Ureter (tissue), 1 donor: Measurements from ENCODE around the gene EDC3. TPM values are rescaled to one million over a fixed set of nuclear protein-coding genes. Genes with fewer than 3 reads are reported as not detected.
A peak's percentile ranks its signal among the peaks of the same experiment; 100 is the strongest.
"Not testable (repeated sequence)": the region's sequence is repeated elsewhere in the genome, so short reads cannot be mapped to it uniquely, and the experiment has no call there.

ENCODE experiments used
- DNase-seq: peaks from one replicate; pipeline ENCODE4 v3.0.0-alpha.2; 2020; ENCODE audit warnings: low spot score
- total RNA-seq: library from RNA; stranded (reverse); gene quantifications from one replicate; pipeline ENCODE4 v1.2.4, GENCODE V29; 2023
- donor health status: DM: yes; HTN: yes; CAD: no.

Gene EDC3
- total RNA-seq, 1 donor from 2014 or later: 40.4 TPM

DNA sequence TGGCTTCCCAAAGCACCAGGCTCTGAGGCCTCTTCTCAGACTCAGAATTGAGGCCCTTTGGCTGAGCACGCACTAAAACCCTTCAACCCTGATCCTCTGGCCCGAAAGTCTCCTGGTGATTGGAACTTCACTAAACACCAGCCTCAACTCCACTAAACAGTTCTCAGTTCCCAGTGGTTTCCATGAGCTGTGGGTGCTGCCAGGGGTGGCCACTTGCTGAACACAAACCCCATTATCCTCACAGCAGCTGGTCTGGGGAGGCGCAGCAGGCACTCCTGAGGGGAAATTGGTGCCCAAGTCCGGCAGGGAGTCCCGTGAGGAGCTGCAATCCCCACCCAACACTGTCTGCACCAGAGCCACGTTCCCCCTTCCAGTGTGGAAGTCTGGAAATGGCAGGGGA, 84.0 kb downstream of the EDC3 start:
- DNase-seq: no peak

DNA sequence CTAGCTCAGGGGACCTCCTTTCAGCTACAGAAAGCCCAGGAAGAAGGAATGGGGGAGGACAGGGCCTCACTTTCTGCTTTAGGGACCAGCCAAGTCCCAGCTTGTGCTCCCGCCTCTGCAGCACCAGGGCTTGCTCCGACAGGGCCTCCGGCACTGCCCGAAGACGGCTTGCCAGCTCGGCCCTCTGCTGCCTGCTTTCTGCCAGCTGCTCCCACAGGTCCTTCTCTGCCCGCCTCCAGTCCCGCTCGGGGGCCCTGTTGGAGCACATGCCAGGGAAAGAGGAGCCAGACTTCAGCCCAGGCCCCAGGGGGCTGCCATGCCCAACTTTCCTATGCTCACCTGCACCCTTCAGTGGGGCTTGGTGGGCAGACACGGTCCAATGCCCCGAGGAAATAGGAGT, 84.5 kb downstream of the EDC3 start:
- no peak for DNase-seq

- DNase-seq: no peak
Observed at GRCh38 chr15:74610302-74610951, 85.4 kb downstream of the EDC3 start.

DNA sequence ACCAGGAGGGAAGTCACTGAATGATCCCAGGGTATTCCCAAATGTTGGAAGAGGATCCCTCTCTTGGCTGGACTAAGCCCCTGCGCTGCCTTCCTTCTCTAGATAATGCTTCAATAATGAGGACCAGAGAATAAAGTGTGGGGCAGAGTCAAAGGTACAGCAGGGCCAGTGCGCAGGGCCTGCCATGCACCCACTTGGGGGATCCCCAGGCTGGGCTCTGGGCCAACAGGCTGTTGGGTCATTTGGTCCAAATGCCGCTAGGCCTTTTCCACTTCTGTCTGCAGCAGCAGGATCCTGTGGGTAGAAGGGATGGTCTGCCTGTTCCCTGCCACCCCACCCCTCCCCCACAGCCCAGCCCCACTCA, 85.9 kb downstream of the EDC3 start:
- no peak for DNase-seq

GRCh38 chr15:74608786-74609185, 87.0 kb downstream of the EDC3 start:
- DNase-seq: no peak

DNA sequence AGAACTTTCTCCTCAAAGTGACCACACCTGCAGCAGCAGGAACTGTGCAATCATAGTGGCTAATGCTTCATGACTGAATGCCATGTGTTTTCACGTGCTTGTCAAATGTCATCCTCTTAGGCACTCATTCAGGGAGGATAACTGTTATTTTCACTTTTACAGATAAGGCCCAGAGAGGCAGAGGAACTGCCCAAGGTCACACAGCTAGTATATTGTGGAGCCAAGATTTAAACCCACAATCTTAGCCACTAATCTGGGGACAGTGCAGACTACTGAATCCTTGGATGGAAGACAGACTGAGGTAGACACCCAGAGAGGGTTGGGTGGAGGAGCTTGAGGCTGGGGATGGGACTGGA, 90.1 kb downstream of the EDC3 start:
- DNase-seq: no peak

GRCh38 chr15:74604983-74605794, 90.6 kb downstream of the EDC3 start:
- no peak for DNase-seq

DNA sequence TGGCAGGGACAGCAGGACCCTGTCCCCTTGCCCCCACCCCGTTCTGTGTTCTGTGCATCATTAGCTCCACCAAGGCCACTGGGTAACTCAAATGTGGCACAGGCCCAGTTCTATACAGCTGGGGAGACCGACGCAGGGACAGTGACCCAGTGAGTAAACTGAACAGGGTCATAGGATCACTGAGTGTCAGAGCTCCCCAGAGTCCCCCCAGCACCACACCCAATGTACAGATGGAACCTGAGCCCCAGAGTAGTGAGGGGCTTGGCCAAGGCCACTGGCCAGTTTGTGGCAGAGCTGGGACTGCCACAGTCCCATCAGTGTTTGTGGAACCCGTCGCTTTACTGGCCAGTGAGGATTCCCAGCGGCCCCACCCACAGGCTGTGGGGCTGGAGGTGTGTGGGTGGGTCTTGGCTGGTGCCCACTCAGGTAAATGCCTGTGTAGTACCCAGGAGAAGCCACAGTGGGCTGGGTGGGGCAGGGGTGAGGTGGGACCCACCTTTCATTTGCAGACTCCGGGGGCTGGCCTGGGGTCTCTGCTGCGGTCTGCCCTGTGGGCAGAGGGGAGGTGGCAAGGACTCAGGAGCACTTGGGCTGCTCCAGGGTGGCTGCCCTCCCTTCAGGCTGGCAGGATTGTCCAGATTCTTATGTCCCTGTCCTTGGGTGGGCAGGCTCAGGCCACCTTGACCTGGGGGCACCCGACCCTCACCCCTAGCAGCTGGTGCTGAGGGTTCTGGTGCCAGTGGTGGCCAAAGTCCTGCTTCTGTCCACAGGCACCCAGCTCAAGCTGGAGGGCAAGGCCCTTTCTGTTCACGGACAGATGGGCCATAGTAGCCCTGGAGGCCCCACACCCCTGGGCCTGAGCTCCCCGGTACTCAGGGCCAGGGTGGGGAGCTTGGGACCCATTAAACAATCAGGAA, 91.8 kb downstream of the EDC3 start:
- DNase-seq: no peak

- DNase-seq: no peak
Observed at GRCh38 chr15:74603026-74603788, 92.6 kb downstream of the EDC3 start.

DNA sequence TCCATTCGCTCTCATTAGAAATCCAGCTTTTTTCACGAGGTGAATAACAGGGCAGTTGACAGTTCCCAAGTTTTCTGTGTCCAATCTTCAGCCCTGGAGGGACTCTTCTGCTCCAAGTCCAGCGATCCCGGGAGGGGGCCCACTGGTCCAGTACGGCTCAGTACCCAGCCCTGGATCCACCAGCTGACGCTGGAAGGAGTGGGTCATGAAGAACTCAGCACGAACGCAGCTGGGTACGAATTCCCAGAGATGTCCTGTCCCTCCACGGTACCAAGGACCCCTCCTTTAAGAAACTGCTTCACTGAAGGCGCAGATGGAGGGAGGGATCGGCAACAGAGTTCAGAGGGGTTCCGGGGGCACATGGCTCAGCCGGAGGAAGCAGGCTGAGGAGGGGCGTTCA, 96.7 kb downstream of the EDC3 start:
- DNase-seq: no peak

DNA sequence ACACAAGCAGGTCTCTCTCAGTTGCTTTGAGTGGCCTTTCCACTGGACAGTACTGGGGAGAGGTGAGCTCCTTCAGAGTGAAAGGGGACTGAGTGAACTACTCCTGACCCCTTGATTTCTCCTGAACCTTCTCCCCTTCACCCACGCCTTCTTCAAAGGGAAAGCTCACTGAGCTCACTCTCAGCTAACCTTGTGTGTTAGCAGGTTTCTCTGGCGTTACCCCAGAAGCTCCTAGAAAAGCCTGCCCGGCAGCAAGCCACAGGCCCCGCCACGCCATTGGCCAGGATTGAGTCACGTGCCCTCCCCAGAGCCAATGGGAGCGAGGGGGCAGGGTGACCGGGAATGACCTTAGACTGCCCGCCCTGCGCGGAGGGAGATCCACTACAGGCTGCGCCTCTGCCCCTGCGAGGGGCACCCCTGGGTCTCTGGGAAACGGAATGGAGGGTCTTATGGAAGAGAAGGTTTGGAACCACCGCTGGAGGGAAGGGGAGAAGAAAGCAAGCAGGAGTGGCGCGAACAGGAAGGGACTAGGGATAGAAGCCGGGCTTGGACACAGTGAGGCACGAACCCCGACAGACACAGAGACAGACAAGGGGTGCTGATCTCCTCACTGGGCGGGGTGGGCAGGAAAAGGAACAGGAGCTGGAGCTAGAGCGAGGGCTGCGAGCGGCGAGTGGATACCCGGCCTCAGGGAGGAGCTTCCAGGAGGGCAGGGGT, 97.5 kb downstream of the EDC3 start:
- peak; percentile 97 for DNase-seq

GRCh38 chr15:74597146-74597705, 98.6 kb downstream of the EDC3 start:
- not testable (repeated sequence) for DNase-seq

- DNase-seq: not testable (repeated sequence)
Observed at GRCh38 chr15:74596736-74597135, 99.1 kb downstream of the EDC3 start.

DNA sequence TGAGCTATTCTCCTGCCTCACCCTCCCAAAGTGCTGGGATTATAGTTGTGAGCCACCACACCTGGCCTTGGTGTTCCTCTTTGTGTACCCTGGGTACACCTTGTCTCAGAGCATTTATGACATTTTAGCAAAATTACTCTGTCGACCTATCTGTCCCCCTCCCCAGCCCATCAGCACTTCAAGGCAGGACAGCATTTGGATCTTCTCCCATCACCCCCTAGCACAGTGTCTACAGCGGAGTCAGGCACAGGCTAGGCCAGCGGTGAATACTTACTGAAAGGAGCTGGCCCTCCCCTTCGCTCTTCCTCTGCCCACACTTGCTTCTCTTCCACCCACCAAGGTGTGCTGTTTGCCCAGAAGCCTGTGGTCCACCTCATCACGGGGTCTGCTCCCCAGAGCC, 100.6 kb downstream of the EDC3 start:
- DNase-seq: no peak

DNA sequence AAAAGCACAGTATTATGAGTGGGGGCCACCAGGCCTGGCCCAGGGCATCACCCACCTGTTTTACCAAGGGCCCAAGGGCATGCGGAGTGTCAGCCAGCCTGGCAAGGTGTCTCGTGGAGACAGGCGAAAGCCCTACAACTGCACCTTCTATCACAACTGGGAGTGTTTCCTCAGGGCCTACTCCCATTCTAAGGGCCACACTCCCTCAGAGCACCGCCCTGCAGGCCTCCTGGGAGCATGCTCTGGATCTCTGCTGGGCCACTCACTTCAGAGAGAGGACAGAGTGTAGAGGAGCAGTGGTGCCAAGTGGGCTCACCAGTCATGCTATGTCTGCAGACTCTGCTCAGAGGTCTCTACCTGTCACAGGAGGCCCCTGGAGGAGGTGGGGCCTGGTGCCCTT, 101.4 kb downstream of the EDC3 start:
- no peak for DNase-seq

GRCh38 chr15:74593122-74593521, 102.7 kb downstream of the EDC3 start:
- no peak for DNase-seq

DNA sequence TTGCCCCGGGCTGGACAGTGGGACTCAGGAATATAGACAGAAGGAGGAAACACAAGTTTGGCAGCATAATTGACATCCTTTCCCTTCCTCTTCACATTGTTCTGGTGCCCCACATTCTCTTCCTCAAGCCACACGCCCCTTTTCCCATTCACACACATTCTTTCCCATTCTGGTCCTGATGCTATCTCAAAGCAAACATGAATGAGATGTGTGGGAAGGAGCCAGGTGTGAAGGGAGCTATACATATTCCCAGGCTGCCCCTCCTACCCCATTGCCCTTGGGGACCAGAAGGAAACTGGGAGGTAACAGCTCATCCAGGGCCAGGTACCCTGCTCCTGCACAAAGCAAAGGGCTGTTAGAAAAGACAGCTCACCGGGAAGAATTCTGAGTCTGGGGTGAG, 103.6 kb downstream of the EDC3 start:
- no peak for DNase-seq

GRCh38 chr15:74589826-74590225, 106.0 kb downstream of the EDC3 start:
- no peak for DNase-seq

DNA sequence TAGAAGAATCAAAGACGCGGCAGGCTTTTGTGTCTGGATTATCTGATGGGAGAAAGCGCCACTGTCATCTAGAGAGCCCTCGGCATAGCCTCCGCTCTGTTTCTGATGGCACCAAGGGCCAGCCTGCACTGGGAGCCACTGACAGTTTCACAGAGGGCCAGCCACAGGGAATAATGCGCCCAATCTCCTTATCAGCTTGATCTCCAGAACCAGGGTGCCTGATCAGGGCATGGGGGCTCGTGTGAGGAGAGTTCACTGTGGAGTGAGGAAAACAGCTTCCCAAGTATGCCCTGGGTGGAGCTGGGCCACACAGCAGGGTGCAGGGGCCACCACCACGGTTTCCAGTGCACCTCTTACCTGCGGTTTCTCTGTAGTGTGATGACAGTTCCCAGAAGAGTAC, 110.0 kb downstream of the EDC3 start:
- no peak for DNase-seq

- no peak for DNase-seq
Observed at GRCh38 chr15:74585191-74585590, 110.6 kb downstream of the EDC3 start.

- no peak for DNase-seq
Observed at GRCh38 chr15:74584779-74585178, 111.0 kb downstream of the EDC3 start.
